IMR-90 (cell line): ENCODE data around the gene DOCK1. TPM values are rescaled to one million over a fixed set of nuclear protein-coding genes. Genes with fewer than 3 reads are reported as not detected.

Source experiments
- ATAC-seq: fragments of 200-7000 bp; cut with Tn5 transposase; 2 replicates; pipeline ENCODE4 v1.9.1; 2020; ENCODE audit warnings: low read depth, mild to moderate bottlenecking, moderate library complexity
- BruUV-seq: library from RNA; stranded (reverse); fragments of 400-500 nt; replicated peaks from 2 replicates; lab custom pipeline; 2021; lab: Mats Ljungman, UMichigan
- CTCF ChIA-PET: fragments of 300-600 bp; formaldehyde crosslinking; extraction: SDS; loops from one replicate; lab custom pipeline; 2021; ENCODE audit warnings: antibody characterized with exemption; lab: Yijun Ruan, JAX
- POLR2A ChIA-PET: fragments of 300-600 bp; sonication (Branson Sonifier 250); formaldehyde crosslinking; loops from one replicate; lab custom pipeline; 2022; ENCODE audit warnings: antibody characterized with exemption; ENCODE audit not compliant: unreplicated experiment; lab: Charles Lee
- DNase-seq: peaks from one replicate; pipeline ENCODE4 v3.0.0; 2013
- H2AFZ ChIP-seq: replicated peaks from 2 replicates; pipeline ENCODE3; 2013; ENCODE audit warnings: low read length, mild to moderate bottlenecking; ENCODE audit not compliant: poor library complexity
- H2AK5ac ChIP-seq: 2 replicates; pipeline ENCODE4 v1.6.1; 2013; ENCODE audit warnings: low read depth, low read length, inconsistent platforms
- H2AK9ac ChIP-seq: replicated peaks from 2 replicates; pipeline ENCODE3; 2013; ENCODE audit warnings: mild to moderate bottlenecking, low read depth, low read length, moderate library complexity; ENCODE audit not compliant: poor library complexity
- H2BK120ac ChIP-seq: 2 replicates; pipeline ENCODE4 v1.6.1; 2013; ENCODE audit warnings: low read depth, low read length, inconsistent platforms
- H2BK15ac ChIP-seq: 3 replicates; pipeline ENCODE4 v1.6.1; 2013; ENCODE audit warnings: low read depth, low read length, inconsistent platforms
- H2BK20ac ChIP-seq: 2 replicates; pipeline ENCODE4 v1.6.1; 2013; ENCODE audit warnings: low read depth, mild to moderate bottlenecking, inconsistent platforms, low read length, moderate library complexity
- H2BK5ac ChIP-seq: 2 replicates; pipeline ENCODE4 v1.6.1; 2013; ENCODE audit warnings: mild to moderate bottlenecking, low read depth, low read length, inconsistent platforms; ENCODE audit not compliant: poor library complexity, severe bottlenecking
- H3K14ac ChIP-seq: replicated peaks from 2 replicates; pipeline ENCODE4 v1.6.1; 2013; ENCODE audit warnings: low read depth, low read length, inconsistent platforms
- H3K18ac ChIP-seq: 2 replicates; pipeline ENCODE4 v1.6.1; 2013; ENCODE audit warnings: low read depth, low read length, control low read depth
- H3K23ac ChIP-seq: 2 replicates; pipeline ENCODE4 v1.6.1; 2013; ENCODE audit warnings: low read depth, low read length, inconsistent platforms
- H3K27ac ChIP-seq: 2 replicates; pipeline ENCODE4 v1.5.1; 2013; ENCODE audit warnings: mild to moderate bottlenecking, control low read depth, low read length; ENCODE audit not compliant: insufficient read depth
- H3K27me3 ChIP-seq: 2 replicates; pipeline ENCODE4 v1.6.1; 2013; ENCODE audit warnings: low read length; ENCODE audit not compliant: control insufficient read depth, insufficient read depth
- H3K36me3 ChIP-seq: 2 replicates; pipeline ENCODE4 v1.6.1; 2013; ENCODE audit warnings: low read length, mixed read lengths; ENCODE audit not compliant: control insufficient read depth, insufficient read depth
- H3K4ac ChIP-seq: 2 replicates; pipeline ENCODE4 v1.6.1; 2013; ENCODE audit warnings: low read depth, low read length, inconsistent platforms
- H3K4me1 ChIP-seq: 2 replicates; pipeline ENCODE4 v1.6.1; 2013; ENCODE audit warnings: low read length, mixed read lengths; ENCODE audit not compliant: control insufficient read depth, insufficient read depth
- H3K4me2 ChIP-seq: 2 replicates; pipeline ENCODE4 v1.6.1; 2013; ENCODE audit warnings: low read depth, mild to moderate bottlenecking, control low read depth, low read length, moderate library complexity
- H3K4me3 ChIP-seq: 2 replicates; pipeline ENCODE4 v1.5.1; 2013; ENCODE audit warnings: low read depth, mild to moderate bottlenecking, control low read depth, low read length, moderate library complexity; ENCODE audit not compliant: insufficient read depth
- H3K56ac ChIP-seq: 2 replicates; pipeline ENCODE4 v1.6.1; 2013; ENCODE audit warnings: low read length, inconsistent platforms; ENCODE audit not compliant: insufficient read depth; ENCODE audit errors: extremely low read depth
- H3K79me1 ChIP-seq, 2 experiments: 2 replicates each; pipeline ENCODE4 v1.6.1; 2013; ENCODE audit warnings: low read length in 2 of 2, inconsistent platforms in 1 of 2, low read depth in 1 of 2
- H3K9ac ChIP-seq: 2 replicates; pipeline ENCODE4 v1.6.1; 2013; ENCODE audit warnings: low read depth, low read length, control low read depth
- H3K9me1 ChIP-seq: 2 replicates; pipeline ENCODE4 v1.6.1; 2013; ENCODE audit warnings: low read length, inconsistent platforms; ENCODE audit not compliant: insufficient read depth
- H3K9me3 ChIP-seq: 2 replicates; pipeline ENCODE4 v1.6.1; 2013; ENCODE audit warnings: low read length; ENCODE audit not compliant: control insufficient read depth, insufficient read depth
- H4K20me1 ChIP-seq: 2 replicates; pipeline ENCODE4 v1.6.1; 2013; ENCODE audit warnings: low read length, inconsistent platforms; ENCODE audit not compliant: insufficient read depth
- H4K5ac ChIP-seq: 2 replicates; pipeline ENCODE4 v1.6.1; 2013; ENCODE audit warnings: mild to moderate bottlenecking, low read depth, low read length, control low read depth
- H4K8ac ChIP-seq, 2 experiments: 2 replicates each; pipeline ENCODE4 v1.6.1; 2013; ENCODE audit warnings: low read depth in 2 of 2, low read length in 2 of 2, control low read depth in 1 of 2, inconsistent platforms in 1 of 2
- H4K91ac ChIP-seq: 2 replicates; pipeline ENCODE4 v1.6.1; 2013; ENCODE audit warnings: low read depth, low read length, inconsistent platforms; ENCODE audit not compliant: insufficient read depth
- BHLHE40 ChIP-seq: fragments of 150-350 bp; IDR thresholded peaks from 2 replicates; pipeline ENCODE4 v1.6.1; 2016; ENCODE audit warnings: mild to moderate bottlenecking, low read depth, low read length
- CEBPB ChIP-seq: IDR thresholded peaks from 2 replicates; pipeline ENCODE4 v1.6.1; 2012; ENCODE audit warnings: low read depth, low read length, improper control_type of control experiment
- CHD1 ChIP-seq: IDR thresholded peaks from 2 replicates; pipeline ENCODE4 v1.6.1; 2012; ENCODE audit warnings: low read depth, low read length, improper control_type of control experiment
- FOS ChIP-seq: fragments of 150-350 bp; IDR thresholded peaks from 2 replicates; pipeline ENCODE4 v1.6.1; 2016; ENCODE audit warnings: low read depth, low read length
- MAFK ChIP-seq: IDR thresholded peaks from 2 replicates; pipeline ENCODE4 v1.6.1; 2012; ENCODE audit warnings: low read depth, low read length, improper control_type of control experiment
- MAZ ChIP-seq: IDR thresholded peaks from 2 replicates; pipeline ENCODE4 v1.6.1; 2012; ENCODE audit warnings: low read depth, mild to moderate bottlenecking, low read length, improper control_type of control experiment, moderate library complexity, borderline replicate concordance
- MXI1 ChIP-seq: IDR thresholded peaks from 2 replicates; pipeline ENCODE4 v1.6.1; 2012; ENCODE audit warnings: low read depth, mild to moderate bottlenecking, low read length, moderate library complexity, borderline replicate concordance
- NFE2L2 ChIP-seq: fragments of 150-350 bp; IDR thresholded peaks from 2 replicates; pipeline ENCODE4 v1.6.1; 2016; ENCODE audit warnings: low read depth, mild to moderate bottlenecking, low read length
- POLR2A ChIP-seq: IDR thresholded peaks from 2 replicates; pipeline ENCODE4 v1.6.1; 2012; ENCODE audit warnings: mild to moderate bottlenecking, low read depth, low read length
- RAD21 ChIP-seq: IDR thresholded peaks from 2 replicates; pipeline ENCODE4 v1.6.1; 2012; ENCODE audit warnings: low read length, improper control_type of control experiment
- RCOR1 ChIP-seq: IDR thresholded peaks from 2 replicates; pipeline ENCODE4 v1.6.1; 2012; ENCODE audit warnings: mild to moderate bottlenecking, low read length, improper control_type of control experiment; ENCODE audit not compliant: insufficient replicate concordance
- RFX5 ChIP-seq: IDR thresholded peaks from 2 replicates; pipeline ENCODE4 v1.8.0; 2012; ENCODE audit warnings: low read depth, mild to moderate bottlenecking, low read length, moderate library complexity
- SMC3 ChIP-seq: fragments of 150-350 bp; IDR thresholded peaks from 2 replicates; pipeline ENCODE4 v1.6.1; 2016; ENCODE audit warnings: low read depth, mild to moderate bottlenecking, antibody characterized with exemption, low read length, moderate library complexity
- WGBS, 2 experiments: methylation state at CpG; one replicate each; pipeline versions ENCODE4 v1.1.5 to v1.1.7; 2013; ENCODE audit warnings: missing lambda C conversion rate in 2 of 2; ENCODE audit not compliant: insufficient read length in 1 of 2; ENCODE audit errors: extremely low coverage in 2 of 2; 5-methylcytosine and 5-hydroxymethylcytosine counted together
- dilution Hi-C: fragments of 300-500 bp; cut with HindIII; formaldehyde crosslinking; loops from one replicate; pipeline ENCODE4 v1.14.3; 2018; ENCODE audit warnings: low sequenced_read_pairs; ENCODE audit not compliant: unreplicated experiment
- in situ Hi-C: fragments of 300-500 bp; cut with MboI; formaldehyde crosslinking; loops from 3 replicates; pipeline ENCODE4 v1.14.3; 2019; ENCODE audit warnings: low sequenced_read_pairs, inconsistent platforms, mixed read lengths
- intact Hi-C: fragments of 100-400 bp; cut with micrococcal nuclease; formaldehyde crosslinking; loops from 2 replicates; pipeline ENCODE4 v1.10.0; 2022
- polyA plus RNA-seq, 3 experiments: library from polyadenylated mRNA; depleted of rRNA; stranded (reverse); fragments of >200 nt; gene quantifications; 2 replicates each; pipeline ENCODE4 v1.2.3, GENCODE V29; 2012; ENCODE audit warnings: low replicate concordance in 1 of 3
- total RNA-seq: library from RNA; depleted of rRNA; stranded (reverse); fragments of >200 nt; gene quantifications from 2 replicates; pipeline ENCODE4 v1.2.3, GENCODE V29; 2012
- TF ChIP-seq, protein P1 (sequence below): conservative IDR thresholded peaks from 2 replicates; pipeline ENCODE4 v1.5.1; 2012; ENCODE audit warnings: mild to moderate bottlenecking, low read depth, low read length, improper control_type of control experiment
- TF ChIP-seq, protein P2 (sequence below): fragments of 150-350 bp; IDR thresholded peaks from 2 replicates; pipeline ENCODE4 v1.6.1; 2017; ENCODE audit warnings: mild to moderate bottlenecking, antibody characterized with exemption, low read length, low read depth
- TF ChIP-seq, protein P3 (sequence below): fragments of 150-350 bp; IDR thresholded peaks from 2 replicates; pipeline ENCODE4 v1.6.1; 2016; ENCODE audit warnings: low read depth, mild to moderate bottlenecking, low read length, moderate library complexity, borderline replicate concordance

DOCK1 gene
- total and polyA plus RNA-seq, 2 of the 4 experiments (the other 2 are of a cell fraction), result 28.2 to 71.0 TPM

DNA sequence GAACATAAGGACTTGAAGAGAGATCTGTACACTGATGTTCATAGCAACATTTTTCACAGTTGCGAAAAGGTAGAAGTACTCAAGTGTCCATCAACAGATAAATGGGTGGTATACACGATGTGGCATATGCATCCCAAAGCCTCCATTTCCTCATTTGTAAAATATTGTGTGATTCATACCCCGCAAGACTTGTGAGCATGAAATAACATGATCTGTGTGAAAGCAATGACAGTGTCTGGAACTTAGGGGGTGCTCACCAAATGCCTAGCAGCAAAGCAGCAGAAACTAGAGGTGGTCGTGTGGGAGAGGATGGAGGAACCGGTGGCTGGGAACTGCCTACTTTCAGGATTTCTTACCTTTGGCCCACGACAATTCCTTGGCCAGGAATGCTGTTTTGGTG is 426.5 kb downstream of the DOCK1 start:
- Histone ChIP-seq H4K20me1 (no peaks in the 10 kb centered on the region), H2AK9ac (no peak overlapping the region), H2BK20ac (no peak overlapping the region), H3K18ac (no peak overlapping the region), H3K14ac (no peak overlapping the region), H3K27me3 (no peaks in the 10 kb centered on the region), H4K8ac (no peak overlapping the region), H3K23ac (no peak overlapping the region), H2BK120ac (no peak overlapping the region), H4K91ac (no peak overlapping the region), H3K79me1 (peaks cover 8 to 11% of the 10 kb centered on the region in 2 experiments; a peak in 3 of 4 replicates), H3K4ac (no peak overlapping the region), H3K4me1 (no peaks in the 10 kb centered on the region), H3K4me3 (no peak overlapping the region), H2AK5ac (no peak overlapping the region), H3K9me1 (peaks cover 14% of the 10 kb centered on the region; the same call in 1 of the 2 replicates), H2AFZ (no peak overlapping the region), H2BK15ac (no peak overlapping the region), H3K56ac (no peak overlapping the region), H3K27ac (no peak overlapping the region), H3K9ac (no peak overlapping the region), H4K5ac (no peak overlapping the region), H2BK5ac (no peak overlapping the region), H3K9me3 (no peaks in the 10 kb centered on the region), H3K4me2 (no peak overlapping the region), H3K36me3 (peaks cover 2% of the 10 kb centered on the region; the same call in 1 of the 2 replicates)
- CTCF ChIA-PET, result no interaction called here
- in situ Hi-C loops, result no loop called here
- intact Hi-C loops, result no loop called here
- 100% methylated on average over 2 of the region's 6 CpGs; no CpG with 5 or more reads in 1 of the 2 experiments for WGBS, 2 experiments
- dilution Hi-C loops, result no loop called here
- POLR2A ChIA-PET, result no interaction called here
- DNase-seq (no peak), ATAC-seq (no peak)
- no TSS peak for BruUV-seq
- no peak for TF ChIP-seq MXI1
- no peak for TF ChIP-seq POLR2A
- no peak for TF ChIP-seq RCOR1
- TF ChIP-seq, protein P1, sequence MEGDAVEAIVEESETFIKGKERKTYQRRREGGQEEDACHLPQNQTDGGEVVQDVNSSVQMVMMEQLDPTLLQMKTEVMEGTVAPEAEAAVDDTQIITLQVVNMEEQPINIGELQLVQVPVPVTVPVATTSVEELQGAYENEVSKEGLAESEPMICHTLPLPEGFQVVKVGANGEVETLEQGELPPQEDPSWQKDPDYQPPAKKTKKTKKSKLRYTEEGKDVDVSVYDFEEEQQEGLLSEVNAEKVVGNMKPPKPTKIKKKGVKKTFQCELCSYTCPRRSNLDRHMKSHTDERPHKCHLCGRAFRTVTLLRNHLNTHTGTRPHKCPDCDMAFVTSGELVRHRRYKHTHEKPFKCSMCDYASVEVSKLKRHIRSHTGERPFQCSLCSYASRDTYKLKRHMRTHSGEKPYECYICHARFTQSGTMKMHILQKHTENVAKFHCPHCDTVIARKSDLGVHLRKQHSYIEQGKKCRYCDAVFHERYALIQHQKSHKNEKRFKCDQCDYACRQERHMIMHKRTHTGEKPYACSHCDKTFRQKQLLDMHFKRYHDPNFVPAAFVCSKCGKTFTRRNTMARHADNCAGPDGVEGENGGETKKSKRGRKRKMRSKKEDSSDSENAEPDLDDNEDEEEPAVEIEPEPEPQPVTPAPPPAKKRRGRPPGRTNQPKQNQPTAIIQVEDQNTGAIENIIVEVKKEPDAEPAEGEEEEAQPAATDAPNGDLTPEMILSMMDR, result no peak
- no peak for TF ChIP-seq BHLHE40
- no peak for TF ChIP-seq SMC3
- TF ChIP-seq RFX5, result no peak
- TF ChIP-seq NFE2L2, result no peak
- TF ChIP-seq MAZ, result no peak
- no peak for TF ChIP-seq MAFK
- TF ChIP-seq CEBPB, result no peak
- TF ChIP-seq FOS, result no peak
- no peak for TF ChIP-seq CHD1
- TF ChIP-seq RAD21, result no peak
- TF ChIP-seq, protein P2, sequence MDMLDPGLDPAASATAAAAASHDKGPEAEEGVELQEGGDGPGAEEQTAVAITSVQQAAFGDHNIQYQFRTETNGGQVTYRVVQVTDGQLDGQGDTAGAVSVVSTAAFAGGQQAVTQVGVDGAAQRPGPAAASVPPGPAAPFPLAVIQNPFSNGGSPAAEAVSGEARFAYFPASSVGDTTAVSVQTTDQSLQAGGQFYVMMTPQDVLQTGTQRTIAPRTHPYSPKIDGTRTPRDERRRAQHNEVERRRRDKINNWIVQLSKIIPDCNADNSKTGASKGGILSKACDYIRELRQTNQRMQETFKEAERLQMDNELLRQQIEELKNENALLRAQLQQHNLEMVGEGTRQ, result no peak
- TF ChIP-seq, protein P3, sequence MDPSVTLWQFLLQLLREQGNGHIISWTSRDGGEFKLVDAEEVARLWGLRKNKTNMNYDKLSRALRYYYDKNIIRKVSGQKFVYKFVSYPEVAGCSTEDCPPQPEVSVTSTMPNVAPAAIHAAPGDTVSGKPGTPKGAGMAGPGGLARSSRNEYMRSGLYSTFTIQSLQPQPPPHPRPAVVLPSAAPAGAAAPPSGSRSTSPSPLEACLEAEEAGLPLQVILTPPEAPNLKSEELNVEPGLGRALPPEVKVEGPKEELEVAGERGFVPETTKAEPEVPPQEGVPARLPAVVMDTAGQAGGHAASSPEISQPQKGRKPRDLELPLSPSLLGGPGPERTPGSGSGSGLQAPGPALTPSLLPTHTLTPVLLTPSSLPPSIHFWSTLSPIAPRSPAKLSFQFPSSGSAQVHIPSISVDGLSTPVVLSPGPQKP, result no peak
